ENCODE measurements around the gene ENPEP. TPM values are rescaled to one million over a fixed set of nuclear protein-coding genes. Genes with fewer than 3 reads are reported as not detected.
"Not testable (repeated sequence)": the region's sequence is repeated elsewhere in the genome, so short reads cannot be mapped to it uniquely, and the experiment has no call there.

ENPEP gene
- 3.8 and 5.0 TPM in 2 replicates for total RNA-seq (2014; rRNA removed; shearing (Covaris generic); ENCODE audit: low replicate concordance)

- peak; percentile 32 for DNase-seq (ENCODE audit: low read depth)
- in situ Hi-C loops (cut with HindIII; ENCODE audit: low pct_unique_long_range_greater_than_20kb, low sequenced_read_pairs) = no loop called here
Observed at GRCh38 chr4:110475881-110476818, at the start of gene ENPEP. Gene ENPEP, plus strand, starts transcription at chr4:110476155. Its CDS starts 260 bp downstream, at chr4:110476415.

GRCh38 chr4:110431805-110432204, 44.1 kb upstream of the ENPEP start:
- DNase-seq (ENCODE audit: low read depth); in situ Hi-C loops (cut with HindIII; ENCODE audit: low pct_unique_long_range_greater_than_20kb, low sequenced_read_pairs): not testable (repeated sequence)

GRCh38 chr4:110437292-110437691, 38.7 kb upstream of the ENPEP start:
- in situ Hi-C loops (cut with HindIII; ENCODE audit: low pct_unique_long_range_greater_than_20kb, low sequenced_read_pairs); DNase-seq (ENCODE audit: low read depth): not testable (repeated sequence)

GRCh38 chr4:110439209-110439608, 36.7 kb upstream of the ENPEP start:
- in situ Hi-C loops (cut with HindIII; ENCODE audit: low pct_unique_long_range_greater_than_20kb, low sequenced_read_pairs); DNase-seq (ENCODE audit: low read depth): not testable (repeated sequence)

- peak; percentile 4 for DNase-seq (ENCODE audit: low read depth)
- in situ Hi-C loops (cut with HindIII; ENCODE audit: low pct_unique_long_range_greater_than_20kb, low sequenced_read_pairs) = no loop called here
Observed at GRCh38 chr4:110442309-110442708, 33.6 kb upstream of the ENPEP start.

GRCh38 chr4:110442788-110443187, 33.2 kb upstream of the ENPEP start:
- no peak for DNase-seq (ENCODE audit: low read depth)
- in situ Hi-C loops (cut with HindIII; ENCODE audit: low pct_unique_long_range_greater_than_20kb, low sequenced_read_pairs) = no loop called here

GRCh38 chr4:110449947-110450346, 26.0 kb upstream of the ENPEP start:
- in situ Hi-C loops (cut with HindIII; ENCODE audit: low pct_unique_long_range_greater_than_20kb, low sequenced_read_pairs) = no loop called here
- no peak for DNase-seq (ENCODE audit: low read depth)

- in situ Hi-C loops (cut with HindIII; ENCODE audit: low pct_unique_long_range_greater_than_20kb, low sequenced_read_pairs) = no loop called here
- DNase-seq (ENCODE audit: low read depth) = no peak
Observed at GRCh38 chr4:110452546-110452945, 23.4 kb upstream of the ENPEP start.

GRCh38 chr4:110454441-110454840, 21.5 kb upstream of the ENPEP start:
- in situ Hi-C loops (cut with HindIII; ENCODE audit: low pct_unique_long_range_greater_than_20kb, low sequenced_read_pairs) = no loop called here
- DNase-seq (ENCODE audit: low read depth) = no peak

GRCh38 chr4:110458494-110459266, 17.3 kb upstream of the ENPEP start:
- in situ Hi-C loops (cut with HindIII; ENCODE audit: low pct_unique_long_range_greater_than_20kb, low sequenced_read_pairs) = no loop called here
- DNase-seq (ENCODE audit: low read depth) = no peak

GRCh38 chr4:110460074-110460746, 15.7 kb upstream of the ENPEP start:
- no peak for DNase-seq (ENCODE audit: low read depth)
- in situ Hi-C loops (cut with HindIII; ENCODE audit: low pct_unique_long_range_greater_than_20kb, low sequenced_read_pairs) = no loop called here

- no peak for DNase-seq (ENCODE audit: low read depth)
- in situ Hi-C loops (cut with HindIII; ENCODE audit: low pct_unique_long_range_greater_than_20kb, low sequenced_read_pairs) = no loop called here
Observed at GRCh38 chr4:110467400-110467799, 8.6 kb upstream of the ENPEP start.

GRCh38 chr4:110472583-110473329, 3.2 kb upstream of the ENPEP start:
- DNase-seq (ENCODE audit: low read depth) = no peak
- in situ Hi-C loops (cut with HindIII; ENCODE audit: low pct_unique_long_range_greater_than_20kb, low sequenced_read_pairs) = no loop called here

GRCh38 chr4:110474481-110474880, 1.5 kb upstream of the ENPEP start:
- in situ Hi-C loops (cut with HindIII; ENCODE audit: low pct_unique_long_range_greater_than_20kb, low sequenced_read_pairs) = no loop called here
- no peak for DNase-seq (ENCODE audit: low read depth)

GRCh38 chr4:110475080-110475479, 875 bp upstream of the ENPEP start:
- not testable (repeated sequence) for DNase-seq (ENCODE audit: low read depth)

GRCh38 chr4:110477836-110478235, 1.9 kb downstream of the ENPEP start:
- DNase-seq (ENCODE audit: low read depth) = no peak
- in situ Hi-C loops (cut with HindIII; ENCODE audit: low pct_unique_long_range_greater_than_20kb, low sequenced_read_pairs) = no loop called here

More at GRCh38 chr4:110475080-110475479, 875 bp upstream of the ENPEP start:
- in situ Hi-C loops (cut with HindIII; ENCODE audit: low pct_unique_long_range_greater_than_20kb, low sequenced_read_pairs) = not testable (repeated sequence)

- peak; percentile 33 for DNase-seq (ENCODE audit: low read depth)
- in situ Hi-C loops (cut with HindIII; ENCODE audit: low pct_unique_long_range_greater_than_20kb, low sequenced_read_pairs) = no loop called here
Observed at GRCh38 chr4:110480031-110480549, 4.1 kb downstream of the ENPEP start.

Data from Caki2 (cell line).